ENCODE data around the gene NR3C1.

NR3C1 gene

DNA sequence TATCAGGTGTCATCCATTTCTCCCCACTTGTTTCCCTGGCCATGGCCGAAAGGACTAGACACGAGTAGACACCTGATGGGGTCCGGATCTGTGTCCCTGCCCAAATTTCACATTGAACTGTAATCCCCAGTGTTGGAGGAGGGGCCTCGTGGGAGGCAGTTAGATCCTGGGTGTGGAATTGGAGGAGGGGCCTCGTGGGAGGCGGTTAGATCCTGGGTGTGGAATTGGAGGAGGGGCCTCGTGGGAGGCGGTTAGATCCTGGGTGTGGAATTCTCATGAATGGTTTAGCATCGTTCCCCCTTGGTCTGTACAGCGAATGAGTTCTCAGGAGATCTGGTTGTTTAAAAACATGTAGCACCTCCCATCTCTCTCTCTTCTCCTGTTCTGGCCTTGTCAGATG is 165.8 kb downstream of the NR3C1 start:
- no peak for DNase-seq (ENCODE audit: low spot score)
- no peak for FAIRE-seq

DNA sequence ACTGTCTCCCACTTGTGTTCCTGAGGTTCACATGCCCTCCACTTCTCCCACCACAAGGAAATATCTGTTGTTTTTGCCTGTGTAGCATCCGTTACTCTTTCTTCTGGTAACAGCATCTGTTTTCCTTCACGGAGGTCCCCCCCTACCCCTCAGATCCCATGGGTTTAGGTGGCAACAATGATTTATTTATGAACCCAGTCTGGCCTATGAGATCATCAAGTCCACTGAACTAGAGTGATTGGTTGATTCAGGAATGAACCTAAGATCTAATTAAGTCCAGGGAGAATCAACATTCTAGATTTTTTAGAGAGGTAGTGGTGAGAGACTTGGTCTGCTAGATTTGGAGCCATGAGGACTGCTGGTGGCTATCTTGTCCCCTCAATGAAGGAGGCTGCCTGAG is 166.8 kb downstream of the NR3C1 start:
- FAIRE-seq (no peak), DNase-seq (ENCODE audit: low spot score) (no peak)

DNA sequence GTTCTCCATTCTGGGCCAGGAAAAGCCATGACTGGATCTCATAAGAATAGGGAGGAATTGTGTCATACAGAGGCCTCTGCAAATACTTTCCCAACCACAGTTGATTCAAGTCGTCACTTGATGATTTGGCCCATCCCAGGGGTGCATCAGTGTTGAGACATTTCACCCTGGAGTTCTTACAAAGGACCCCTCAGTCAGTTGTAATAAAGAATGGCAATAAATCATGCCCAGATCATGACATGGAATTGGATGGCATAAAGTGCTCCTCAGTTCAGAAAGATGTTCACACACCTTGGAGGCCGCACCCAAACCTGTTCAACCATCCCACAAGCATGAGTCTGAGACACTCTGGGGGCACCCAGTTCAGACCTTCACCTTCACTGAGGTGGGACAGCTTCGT is 168.1 kb downstream of the NR3C1 start:
- FAIRE-seq, result no peak

DNA sequence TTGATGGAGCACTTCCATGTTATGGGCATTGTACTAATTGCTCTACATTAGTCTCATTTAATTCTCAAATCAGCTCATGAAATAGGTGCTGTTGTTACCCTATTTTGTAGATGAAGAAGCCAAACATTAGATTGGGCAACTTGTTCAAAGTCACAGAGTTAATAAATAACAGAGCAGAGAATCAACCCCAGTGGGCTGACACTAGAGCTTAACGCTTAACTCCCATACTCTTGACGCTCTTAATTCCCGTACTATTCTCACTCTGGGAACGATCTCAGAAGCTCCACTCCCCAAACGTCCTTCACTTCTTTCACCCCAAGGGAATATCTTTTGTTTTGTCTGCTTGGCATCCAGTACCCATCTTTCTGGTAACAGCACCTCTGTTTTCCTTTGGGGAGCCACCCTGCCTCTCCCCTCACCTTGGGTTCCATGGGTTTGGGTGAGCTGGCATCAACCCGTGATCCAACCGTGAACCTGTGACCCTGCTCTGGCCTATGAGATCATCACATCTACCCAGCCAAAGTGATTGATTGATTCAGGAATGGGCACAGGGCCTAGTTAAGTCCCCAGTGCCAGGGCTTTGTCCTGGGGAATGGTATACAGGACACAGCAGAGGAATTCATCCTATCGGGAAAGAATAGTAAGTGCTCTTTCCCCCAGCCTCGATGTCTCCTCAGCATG is 169.2 kb downstream of the NR3C1 start:
- no peak for DNase-seq (ENCODE audit: low spot score)
- no peak for FAIRE-seq

More for the DNA sequence above, 168.1 kb downstream of the NR3C1 start:
- no peak for DNase-seq (ENCODE audit: low spot score)

- DNase-seq (ENCODE audit: low spot score), result no peak
- no peak for FAIRE-seq
These were observed 170.5 kb downstream of the NR3C1 start for GRCh38 chr5:143233031-143233430.

DNA sequence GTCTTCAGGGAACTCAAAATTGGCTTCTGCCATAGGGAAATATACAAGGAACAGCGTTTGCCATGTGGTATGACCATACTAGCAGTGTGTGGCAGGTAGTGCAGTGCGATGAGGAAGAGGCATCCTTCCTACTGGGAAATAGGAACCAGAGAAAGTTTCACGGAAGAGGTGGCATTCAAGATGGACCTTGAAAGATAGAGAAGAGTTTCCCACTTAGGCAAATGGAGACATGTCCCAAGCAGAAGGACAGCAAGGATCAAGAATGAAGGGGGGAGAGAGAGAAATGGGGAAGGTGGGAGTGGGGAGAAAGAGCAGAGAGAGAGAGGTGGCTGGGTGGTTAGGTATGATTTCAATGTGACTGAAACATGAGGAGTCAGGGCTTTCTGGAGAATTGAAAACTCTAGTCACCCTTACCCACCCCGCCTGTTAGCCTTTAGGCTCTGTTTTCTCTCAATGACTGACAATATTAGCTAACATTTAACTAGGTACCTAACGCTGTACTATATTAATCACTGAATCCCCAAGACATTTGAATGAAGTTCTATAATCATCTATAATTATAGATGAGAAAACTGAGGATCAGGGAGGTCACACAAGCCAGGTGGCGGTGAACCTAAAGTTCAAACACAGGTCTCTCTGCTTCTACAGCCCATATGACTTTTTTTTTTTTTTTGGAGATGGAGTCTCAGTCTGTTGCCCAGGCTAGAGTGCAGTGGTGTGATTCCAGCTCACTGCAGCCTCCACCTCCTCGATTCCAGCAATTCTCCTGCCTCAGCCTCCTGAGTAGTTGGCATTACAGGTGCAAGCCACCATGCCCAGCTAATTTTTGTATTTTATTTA is 171.3 kb downstream of the NR3C1 start:
- DNase-seq (ENCODE audit: low spot score), result no peak
- FAIRE-seq, result no peak

DNA sequence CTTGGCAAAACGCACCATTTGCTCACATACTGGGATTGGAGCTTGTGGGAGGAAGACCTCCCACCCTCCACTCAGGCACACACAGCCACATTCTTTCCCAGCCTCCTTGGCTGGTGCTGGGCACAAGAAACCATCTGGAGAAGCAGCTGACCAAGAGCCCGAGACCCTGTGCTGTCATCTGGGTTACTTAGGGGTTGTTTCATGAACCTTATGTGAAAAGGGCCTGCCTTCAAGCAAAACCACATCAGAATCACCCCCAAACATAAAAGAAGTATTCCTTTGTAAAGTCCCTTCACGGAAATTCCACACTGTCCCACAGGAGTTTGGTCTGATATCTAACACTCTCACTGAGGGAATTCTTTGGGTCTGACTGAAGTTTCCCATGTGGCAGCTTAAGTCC is 172.1 kb downstream of the NR3C1 start:
- DNase-seq (ENCODE audit: low spot score) (no peak), FAIRE-seq (no peak)

DNA sequence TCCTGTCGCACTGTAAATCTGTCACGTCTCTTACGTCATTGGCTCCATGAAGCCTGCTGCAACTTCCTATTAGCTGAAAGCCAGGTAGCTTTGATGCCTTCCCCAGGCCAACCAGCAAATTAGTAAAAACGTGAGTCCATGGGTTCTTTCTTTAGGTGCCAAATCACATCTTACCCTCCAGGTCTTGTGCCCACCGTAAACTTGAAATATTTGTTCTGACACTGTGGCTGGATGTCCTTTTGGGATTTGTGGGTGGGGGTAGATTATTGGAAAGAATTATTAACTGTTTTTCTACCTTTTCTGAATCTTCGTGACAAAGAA is 172.8 kb downstream of the NR3C1 start:
- FAIRE-seq, result no peak

DNA sequence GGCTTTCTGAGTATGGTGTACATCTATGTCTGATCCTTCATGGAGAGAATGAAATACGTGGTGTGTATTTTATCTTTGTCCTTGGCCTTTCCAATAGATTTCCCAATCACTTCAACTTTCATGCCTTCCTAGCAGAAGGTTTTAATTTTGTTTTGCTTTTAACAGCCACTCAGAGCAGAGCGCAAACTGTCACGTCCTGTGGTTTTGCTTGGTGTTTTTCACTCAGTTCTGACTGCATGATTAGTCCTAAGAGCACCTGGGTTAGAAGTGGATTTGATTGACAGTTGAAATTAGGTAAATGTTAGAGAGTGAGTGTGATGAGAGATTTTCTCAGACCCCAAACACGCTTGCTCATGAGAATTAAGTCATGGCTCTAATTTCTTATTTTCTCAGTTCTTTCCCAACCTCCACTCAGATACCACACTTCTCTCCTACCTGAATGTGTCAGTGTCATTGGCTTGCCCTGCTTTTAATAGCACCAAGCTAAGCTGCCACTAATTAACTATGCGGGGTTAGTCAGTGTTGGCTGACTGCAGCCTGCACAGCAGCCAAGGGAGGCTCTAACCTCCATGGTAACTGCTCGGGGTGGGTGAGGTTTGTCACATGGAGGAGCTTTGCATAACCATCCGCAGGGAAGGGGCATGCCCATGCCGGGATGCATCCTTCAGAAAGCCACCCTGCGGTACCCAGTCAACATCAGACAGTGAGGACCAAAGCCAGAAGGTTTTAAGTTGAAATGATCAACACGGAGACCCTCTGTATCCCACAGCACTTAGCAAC is 173.4 kb downstream of the NR3C1 start:
- DNase-seq (ENCODE audit: low spot score) (no peak), FAIRE-seq (no peak)

More for the DNA sequence above, 172.8 kb downstream of the NR3C1 start:
- DNase-seq (ENCODE audit: low spot score), result no peak

DNA sequence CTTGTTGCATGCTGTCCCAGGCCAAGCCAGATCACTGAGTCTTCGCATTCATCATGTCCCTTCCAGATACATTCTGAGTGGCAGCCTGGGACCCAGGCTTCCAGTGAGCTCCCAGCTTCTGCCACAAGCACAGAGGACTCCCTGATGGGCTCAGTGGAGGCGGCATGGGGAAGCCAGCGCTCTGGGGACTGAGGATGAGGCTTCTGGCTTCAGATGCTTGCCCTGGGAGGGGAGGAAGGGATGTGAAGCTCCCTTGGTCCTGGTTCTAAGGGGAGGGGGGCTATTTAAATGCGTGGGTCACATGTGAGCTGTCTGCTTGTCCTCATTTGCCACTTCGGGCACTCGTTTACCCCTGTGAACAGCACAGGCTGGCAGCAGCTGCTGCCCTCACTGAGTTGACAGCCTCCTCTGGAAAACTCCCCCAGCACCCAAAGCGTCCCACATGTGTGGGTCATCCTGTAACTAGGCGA is 174.0 kb downstream of the NR3C1 start:
- DNase-seq (ENCODE audit: low spot score) (no peak), FAIRE-seq (no peak)

GRCh38 chr5:143228597-143229293 is 174.7 kb downstream of the NR3C1 start:
- FAIRE-seq (no peak), DNase-seq (ENCODE audit: low spot score) (no peak)

All from urothelium cell line (cell line).